H9 (cell line): ENCODE measurements around the gene CCND3. TPM values are rescaled to one million over a fixed set of nuclear protein-coding genes. Genes with fewer than 3 reads are reported as not detected.

Experiments
- DNase-seq: peaks from one replicate; pipeline ENCODE4 v3.0.0-alpha.2; 2017
- H2AFZ ChIP-seq: one replicate; pipeline ENCODE4 v1.6.1; 2013; ENCODE audit warnings: mild to moderate bottlenecking, low read length, control low read depth, moderate library complexity
- H2AK5ac ChIP-seq: 2 replicates; pipeline ENCODE4 v1.6.1; 2013; ENCODE audit warnings: low read length, control low read depth, mixed read lengths; ENCODE audit not compliant: insufficient read length
- H2BK120ac ChIP-seq: one replicate; pipeline ENCODE4 v1.6.1; 2013; ENCODE audit warnings: low read depth, mild to moderate bottlenecking, low read length, control low read depth, inconsistent platforms; ENCODE audit not compliant: poor library complexity, severe bottlenecking
- H2BK12ac ChIP-seq: 2 replicates; pipeline ENCODE4 v1.6.1; 2013; ENCODE audit warnings: low read length, control low read depth, mixed read lengths, low read depth; ENCODE audit not compliant: insufficient read length
- H2BK15ac ChIP-seq: 2 replicates; pipeline ENCODE4 v1.6.1; 2013; ENCODE audit warnings: low read depth, low read length, control low read depth
- H2BK20ac ChIP-seq: one replicate; pipeline ENCODE4 v1.6.1; 2013; ENCODE audit warnings: low read depth, mild to moderate bottlenecking, low read length, control low read depth, inconsistent platforms; ENCODE audit not compliant: poor library complexity, severe bottlenecking
- H2BK5ac ChIP-seq: 2 replicates; pipeline ENCODE4 v1.6.1; 2013; ENCODE audit warnings: low read length, control low read depth, mixed read lengths; ENCODE audit not compliant: insufficient read length
- H3K14ac ChIP-seq: 2 replicates; pipeline ENCODE4 v1.6.1; 2013; ENCODE audit warnings: low read length, control low read depth; ENCODE audit not compliant: insufficient read depth
- H3K18ac ChIP-seq: 2 replicates; pipeline ENCODE4 v1.6.1; 2013; ENCODE audit warnings: low read depth, mild to moderate bottlenecking, mixed read lengths, low read length, control low read depth; ENCODE audit not compliant: insufficient read length
- H3K23ac ChIP-seq: 2 replicates; pipeline ENCODE4 v1.6.1; 2013; ENCODE audit warnings: low read length, control low read depth, mixed read lengths, low read depth; ENCODE audit not compliant: insufficient read length
- H3K23me2 ChIP-seq: 2 replicates; pipeline ENCODE4 v1.6.1; 2013; ENCODE audit warnings: low read depth, mild to moderate bottlenecking, mixed read lengths, low read length, control low read depth; ENCODE audit not compliant: insufficient read length, poor library complexity, severe bottlenecking
- H3K27ac ChIP-seq: 2 replicates; pipeline ENCODE4 v1.5.1; 2013; ENCODE audit warnings: low read length, control low read depth, mixed read lengths, low read depth; ENCODE audit not compliant: insufficient read length
- H3K27me3 ChIP-seq: 2 replicates; pipeline ENCODE4 v1.6.1; 2013; ENCODE audit warnings: low read length, control low read depth, inconsistent platforms; ENCODE audit not compliant: insufficient read depth
- H3K4ac ChIP-seq: 2 replicates; pipeline ENCODE4 v1.6.1; 2013; ENCODE audit warnings: low read depth, mild to moderate bottlenecking, control low read depth, inconsistent platforms, low read length, moderate library complexity
- H3K4me1 ChIP-seq: 2 replicates; pipeline ENCODE4 v1.6.1; 2013; ENCODE audit warnings: low read length, control low read depth, inconsistent platforms; ENCODE audit not compliant: insufficient read depth
- H3K4me2 ChIP-seq: 2 replicates; pipeline ENCODE4 v1.6.1; 2013; ENCODE audit warnings: low read length, control low read depth, mixed read lengths; ENCODE audit not compliant: insufficient read length, insufficient read depth
- H3K56ac ChIP-seq: 2 replicates; pipeline ENCODE4 v1.6.1; 2013; ENCODE audit warnings: low read depth, mild to moderate bottlenecking, mixed read lengths, low read length, control low read depth; ENCODE audit not compliant: insufficient read length
- H3K79me1 ChIP-seq: 2 replicates; pipeline ENCODE4 v1.6.1; 2013; ENCODE audit warnings: low read depth, mild to moderate bottlenecking, moderate library complexity, low read length, control low read depth, inconsistent platforms; ENCODE audit not compliant: insufficient read depth, poor library complexity, severe bottlenecking
- H3K79me2 ChIP-seq: 2 replicates; pipeline ENCODE4 v1.6.1; 2013; ENCODE audit warnings: low read length, control low read depth, inconsistent platforms; ENCODE audit not compliant: insufficient read depth
- H3K9ac ChIP-seq: 2 replicates; pipeline ENCODE4 v1.6.1; 2013; ENCODE audit warnings: low read length, control low read depth, mixed read lengths; ENCODE audit not compliant: insufficient read length; ENCODE audit errors: extremely low read depth
- H3K9me3 ChIP-seq: one replicate; pipeline ENCODE4 v1.6.1; 2013; ENCODE audit warnings: low read depth, low read length, inconsistent platforms; ENCODE audit not compliant: control insufficient read depth
- H3T11ph ChIP-seq: one replicate; pipeline ENCODE4 v1.6.1; 2013; ENCODE audit warnings: mild to moderate bottlenecking, low read length, control low read depth, inconsistent platforms
- H4K20me1 ChIP-seq: one replicate; pipeline ENCODE4 v1.6.1; 2013; ENCODE audit not compliant: control insufficient read depth, insufficient read length, insufficient read depth
- H4K5ac ChIP-seq: 2 replicates; pipeline ENCODE4 v1.6.1; 2013; ENCODE audit warnings: low read depth, mild to moderate bottlenecking, mixed read lengths, low read length, control low read depth; ENCODE audit not compliant: insufficient read length
- H4K8ac ChIP-seq: replicated peaks from 2 replicates; pipeline ENCODE4 v1.6.1; 2013; ENCODE audit warnings: low read length, control low read depth, mixed read lengths, low read depth; ENCODE audit not compliant: insufficient read length
- H4K91ac ChIP-seq: 2 replicates; pipeline ENCODE4 v1.6.1; 2013; ENCODE audit warnings: low read depth, mild to moderate bottlenecking, moderate library complexity, mixed read lengths, low read length, control low read depth; ENCODE audit not compliant: insufficient read length
- H3K27ac Mint-ChIP-seq, 3 experiments: 2 replicates in 2 of 3; 3 replicates in 1 of 3; pipeline ENCODE4 v1.8.0; 2020 to 2021; ENCODE audit warnings: mixed read lengths in 3 of 3, mild to moderate bottlenecking in 1 of 3, moderate library complexity in 1 of 3
- H3K27me3 Mint-ChIP-seq: 2 replicates; pipeline ENCODE4 v1.8.0; 2021; ENCODE audit warnings: low read depth, mild to moderate bottlenecking, moderate library complexity, mixed read lengths
- H3K36me3 Mint-ChIP-seq, 3 experiments: 2 replicates in 2 of 3; 3 replicates in 1 of 3; pipeline ENCODE4 v1.8.0; 2020 to 2021; ENCODE audit warnings: low read depth in 3 of 3, mixed read lengths in 3 of 3; ENCODE audit not compliant: insufficient read depth in 1 of 3
- H3K4me1 Mint-ChIP-seq, 2 experiments: 2 replicates each; pipeline ENCODE4 v1.8.0; 2020; ENCODE audit warnings: mixed read lengths in 2 of 2
- H3K4me3 Mint-ChIP-seq, 2 experiments: 2 replicates in 1 of 2; 3 replicates in 1 of 2; pipeline ENCODE4 v1.8.0; 2020 to 2021; ENCODE audit warnings: mild to moderate bottlenecking in 2 of 2, mixed read lengths in 2 of 2, moderate library complexity in 1 of 2
- H3K9me3 Mint-ChIP-seq, 2 experiments: 2 replicates in 1 of 2; 3 replicates in 1 of 2; pipeline ENCODE4 v1.8.0; 2020; ENCODE audit warnings: mild to moderate bottlenecking in 2 of 2, mixed read lengths in 2 of 2, moderate library complexity in 1 of 2
- WGBS: extraction: QIAGEN DNeasy Blood & Tissue Kit; methylation state at CpG from one replicate; pipeline ENCODE4 v1.1.7; 2013; ENCODE audit warnings: missing lambda C conversion rate, low lambda C conversion rate, mixed read lengths; ENCODE audit not compliant: insufficient read length; ENCODE audit errors: extremely low coverage; 5-methylcytosine and 5-hydroxymethylcytosine counted together
- total RNA-seq: library from RNA; stranded (reverse); gene quantifications from 2 replicates; pipeline ENCODE4 v1.2.1, GENCODE V29; 2021
- TF ChIP-seq, protein P1 (sequence below): fragments of 200-600 bp; sonication (generic); conservative IDR thresholded peaks from 3 replicates; pipeline ENCODE4 v1.8.0; 2021; ENCODE audit warnings: antibody characterized with exemption, mild to moderate bottlenecking

The CCND3 gene
- total RNA-seq, 1 experiment from 2014 or later = 24.2 TPM

DNA sequence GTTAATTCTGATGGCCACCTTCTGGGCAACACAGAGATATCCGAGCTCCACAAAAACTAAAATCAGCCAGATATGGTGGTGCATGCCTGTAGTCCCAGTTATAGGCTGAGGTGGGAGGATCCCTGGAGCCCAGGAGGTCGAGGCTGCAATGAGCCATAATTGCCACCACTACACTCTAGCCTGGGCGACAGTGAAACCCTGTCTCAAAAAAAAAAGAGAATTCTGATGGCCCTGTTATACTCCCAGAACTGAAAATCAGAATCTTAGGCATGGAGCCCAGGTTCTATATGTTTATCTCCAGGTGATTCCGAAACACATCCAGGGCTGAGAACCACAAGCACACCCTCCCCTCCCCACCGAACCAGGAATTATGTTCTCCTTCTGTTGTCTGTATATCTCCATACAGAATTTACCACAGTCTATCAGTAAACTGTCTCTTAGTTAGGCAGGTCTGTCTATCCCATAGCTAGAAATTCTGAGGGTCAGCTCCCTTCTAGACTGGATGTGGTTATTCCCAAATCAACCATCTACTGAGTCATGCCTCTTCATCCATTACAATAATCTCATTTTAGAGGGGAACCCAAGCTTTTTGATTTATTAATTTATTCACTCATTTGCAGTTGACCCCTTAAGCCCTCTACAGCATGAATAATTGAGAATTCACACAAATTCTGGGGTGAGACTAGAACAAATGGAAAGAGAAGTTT lies 24.8 kb upstream of the CCND3 start:
- no peak overlapping the region for H2BK12ac ChIP-seq
- H3K4ac ChIP-seq = no peak overlapping the region; the same call in 1 of the 2 replicates
- H3K27me3 Mint-ChIP-seq = peaks cover 1% of the 10 kb centered on the region
- H4K5ac ChIP-seq = no peak overlapping the region
- no peak overlapping the region for H2AK5ac ChIP-seq
- no peaks in the 10 kb centered on the region for H3K9me3 ChIP-seq
- peaks cover 17% of the 10 kb centered on the region; the same call in 1 of the 2 replicates for H3K4me1 ChIP-seq
- H3K9ac ChIP-seq = no peak overlapping the region
- peak overlapping the region; percentile 29 for H2BK20ac ChIP-seq
- no peak overlapping the region for H3T11ph ChIP-seq
- H2AFZ ChIP-seq = no peak overlapping the region
- no CpG with 5 or more reads among the region's 5 CpGs for WGBS
- H2BK5ac ChIP-seq = no peak overlapping the region
- no peak overlapping the region for H3K18ac ChIP-seq
- peaks cover 3% of the 10 kb centered on the region for H3K23me2 ChIP-seq
- H3K4me2 ChIP-seq = no peak overlapping the region
- no peak overlapping the region for H4K91ac ChIP-seq
- H3K56ac ChIP-seq = no peak overlapping the region
- no peaks in the 10 kb centered on the region for H4K20me1 ChIP-seq
- H3K27me3 ChIP-seq = no peaks in the 10 kb centered on the region
- H3K4me3 Mint-ChIP-seq = no peak overlapping the region
- H2BK120ac ChIP-seq = peak overlapping the region; percentile 72
- H2BK15ac ChIP-seq = no peak overlapping the region
- H3K79me1 ChIP-seq = no peaks in the 10 kb centered on the region
- H3K9me3 Mint-ChIP-seq = no peaks in the 10 kb centered on the region
- no peaks in the 10 kb centered on the region; a peak in 1 of 7 replicates for H3K36me3 Mint-ChIP-seq
- no peaks in the 10 kb centered on the region for H3K79me2 ChIP-seq
- no peak overlapping the region for H3K14ac ChIP-seq
- H3K27ac ChIP-seq = peak overlapping the region; percentile 47
- peaks cover 51 to 52% of the 10 kb centered on the region in 2 experiments for H3K4me1 Mint-ChIP-seq
- TF ChIP-seq, protein P1, sequence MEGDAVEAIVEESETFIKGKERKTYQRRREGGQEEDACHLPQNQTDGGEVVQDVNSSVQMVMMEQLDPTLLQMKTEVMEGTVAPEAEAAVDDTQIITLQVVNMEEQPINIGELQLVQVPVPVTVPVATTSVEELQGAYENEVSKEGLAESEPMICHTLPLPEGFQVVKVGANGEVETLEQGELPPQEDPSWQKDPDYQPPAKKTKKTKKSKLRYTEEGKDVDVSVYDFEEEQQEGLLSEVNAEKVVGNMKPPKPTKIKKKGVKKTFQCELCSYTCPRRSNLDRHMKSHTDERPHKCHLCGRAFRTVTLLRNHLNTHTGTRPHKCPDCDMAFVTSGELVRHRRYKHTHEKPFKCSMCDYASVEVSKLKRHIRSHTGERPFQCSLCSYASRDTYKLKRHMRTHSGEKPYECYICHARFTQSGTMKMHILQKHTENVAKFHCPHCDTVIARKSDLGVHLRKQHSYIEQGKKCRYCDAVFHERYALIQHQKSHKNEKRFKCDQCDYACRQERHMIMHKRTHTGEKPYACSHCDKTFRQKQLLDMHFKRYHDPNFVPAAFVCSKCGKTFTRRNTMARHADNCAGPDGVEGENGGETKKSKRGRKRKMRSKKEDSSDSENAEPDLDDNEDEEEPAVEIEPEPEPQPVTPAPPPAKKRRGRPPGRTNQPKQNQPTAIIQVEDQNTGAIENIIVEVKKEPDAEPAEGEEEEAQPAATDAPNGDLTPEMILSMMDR = no peak
- DNase-seq = no peak
- H3K23ac ChIP-seq = no peak overlapping the region
- peak overlapping the region; percentile 9 to 99 (median 97); a peak in 5 of 7 replicates for H3K27ac Mint-ChIP-seq
- H4K8ac ChIP-seq = no peak overlapping the region
